Raji (cell line): ENCODE data around the gene INIP.

Experiments
- POLR2A ChIP-seq: IDR thresholded peaks from 2 replicates; pipeline ENCODE4 v1.6.1; 2011; ENCODE audit warnings: low read depth, low read length, control low read depth; ENCODE audit not compliant: insufficient read depth

The INIP gene

GRCh38 chr9:112703304-112703703 lies 14.6 kb downstream of the INIP start:
- no peak for TF ChIP-seq POLR2A

GRCh38 chr9:112700085-112700484 lies 17.8 kb downstream of the INIP start:
- TF ChIP-seq POLR2A = no peak

- no peak for TF ChIP-seq POLR2A
Measured at GRCh38 chr9:112699230-112699629, 18.7 kb downstream of the INIP start.

GRCh38 chr9:112696461-112696860 lies 21.5 kb downstream of the INIP start:
- TF ChIP-seq POLR2A = no peak

GRCh38 chr9:112694706-112695555 lies 23.0 kb downstream of the INIP start:
- no peak for TF ChIP-seq POLR2A

GRCh38 chr9:112689161-112689740 lies 28.7 kb downstream of the INIP start:
- TF ChIP-seq POLR2A = no peak

GRCh38 chr9:112680731-112681402 lies 37.0 kb downstream of the INIP start:
- no peak for TF ChIP-seq POLR2A

- no peak for TF ChIP-seq POLR2A
Measured at GRCh38 chr9:112677040-112677439, 40.9 kb downstream of the INIP start.

GRCh38 chr9:112670991-112671625 lies 46.8 kb downstream of the INIP start:
- no peak for TF ChIP-seq POLR2A

GRCh38 chr9:112669326-112669725 lies 48.6 kb downstream of the INIP start:
- TF ChIP-seq POLR2A = no peak

GRCh38 chr9:112665347-112665746 lies 52.6 kb downstream of the INIP start:
- TF ChIP-seq POLR2A = no peak

- TF ChIP-seq POLR2A = no peak
Measured at GRCh38 chr9:112664531-112664930, 53.4 kb downstream of the INIP start.

- no peak for TF ChIP-seq POLR2A
Measured at GRCh38 chr9:112663681-112664080, 54.2 kb downstream of the INIP start.

- no peak for TF ChIP-seq POLR2A
Measured at GRCh38 chr9:112659906-112660305, 58.0 kb downstream of the INIP start.

GRCh38 chr9:112655668-112656067 lies 62.2 kb downstream of the INIP start:
- TF ChIP-seq POLR2A = no peak

GRCh38 chr9:112654282-112654681 lies 63.6 kb downstream of the INIP start:
- TF ChIP-seq POLR2A = no peak

GRCh38 chr9:112648624-112649023 lies 69.3 kb downstream of the INIP start:
- no peak for TF ChIP-seq POLR2A
